Mesothelial cell of epicardium (in vitro differentiated cells): ENCODE data around the gene NCMAP. TPM values are rescaled to one million over a fixed set of nuclear protein-coding genes. Genes with fewer than 3 reads are reported as not detected.

ENCODE experiments used
- DNase-seq, 2 experiments: peaks; one replicate each; pipeline ENCODE4 v3.0.0; 2021; ENCODE audit warnings: low spot score in 2 of 2; ENCODE audit not compliant: unreplicated experiment in 2 of 2
- H3K27ac Mint-ChIP-seq: 2 replicates; pipeline ENCODE4 v1.8.0; 2021; ENCODE audit warnings: mixed read lengths
- H3K27me3 Mint-ChIP-seq: 2 replicates; pipeline ENCODE4 v1.8.0; 2021; ENCODE audit warnings: low read depth, mixed read lengths
- H3K36me3 Mint-ChIP-seq: 2 replicates; pipeline ENCODE4 v1.8.0; 2021; ENCODE audit warnings: mixed read lengths
- H3K4me1 Mint-ChIP-seq: 2 replicates; pipeline ENCODE4 v1.8.0; 2021; ENCODE audit warnings: mixed read lengths
- H3K4me3 Mint-ChIP-seq: 2 replicates; pipeline ENCODE4 v1.8.0; 2021; ENCODE audit warnings: mild to moderate bottlenecking, moderate library complexity, mixed read lengths
- H3K9me3 Mint-ChIP-seq: 2 replicates; pipeline ENCODE4 v1.8.0; 2021; ENCODE audit warnings: mixed read lengths
- total RNA-seq: library from RNA; stranded (reverse); gene quantifications from 3 replicates; pipeline ENCODE4 v1.2.1, GENCODE V29; 2021
- TF ChIP-seq, protein P1 (sequence below): fragments of 200-600 bp; sonication (generic); IDR thresholded peaks from one replicate; pipeline ENCODE4 v1.5.0; 2021; ENCODE audit warnings: antibody characterized with exemption; ENCODE audit not compliant: unreplicated experiment

The NCMAP gene
- total RNA-seq, 1 donor from 2014 or later = 0.31 TPM

DNA sequence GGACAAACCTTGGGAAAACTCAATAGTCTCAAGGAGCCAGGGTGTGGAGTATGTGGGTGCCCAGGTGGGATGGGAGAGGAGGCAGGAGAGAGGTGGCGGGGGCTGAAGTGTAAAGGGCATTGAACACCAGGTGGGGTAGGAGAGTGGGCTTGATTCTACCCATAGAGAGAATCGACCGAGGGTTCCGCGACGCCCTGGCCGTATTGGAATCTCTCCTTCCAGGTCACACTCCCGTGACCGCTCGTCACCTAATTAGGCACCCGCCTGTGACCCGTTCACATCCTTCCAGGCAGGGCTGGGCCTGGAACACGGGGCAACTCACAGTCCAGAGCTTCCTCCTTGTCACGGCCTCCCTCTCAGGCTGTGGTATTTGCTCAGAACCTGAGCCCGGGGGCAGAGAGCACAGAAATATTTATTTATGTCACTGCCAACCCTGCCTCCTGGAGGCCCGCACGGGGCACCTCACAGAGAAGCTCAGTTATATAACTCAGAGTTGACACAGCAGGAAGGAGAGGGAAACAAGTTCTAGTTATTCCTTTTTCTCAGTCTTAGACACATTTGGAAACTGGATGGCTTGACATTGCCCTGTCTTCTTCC, 12.0 kb downstream of the NCMAP start:
- H3K4me1 Mint-ChIP-seq = peaks cover 11% of the 10 kb centered on the region
- TF ChIP-seq, protein P1, sequence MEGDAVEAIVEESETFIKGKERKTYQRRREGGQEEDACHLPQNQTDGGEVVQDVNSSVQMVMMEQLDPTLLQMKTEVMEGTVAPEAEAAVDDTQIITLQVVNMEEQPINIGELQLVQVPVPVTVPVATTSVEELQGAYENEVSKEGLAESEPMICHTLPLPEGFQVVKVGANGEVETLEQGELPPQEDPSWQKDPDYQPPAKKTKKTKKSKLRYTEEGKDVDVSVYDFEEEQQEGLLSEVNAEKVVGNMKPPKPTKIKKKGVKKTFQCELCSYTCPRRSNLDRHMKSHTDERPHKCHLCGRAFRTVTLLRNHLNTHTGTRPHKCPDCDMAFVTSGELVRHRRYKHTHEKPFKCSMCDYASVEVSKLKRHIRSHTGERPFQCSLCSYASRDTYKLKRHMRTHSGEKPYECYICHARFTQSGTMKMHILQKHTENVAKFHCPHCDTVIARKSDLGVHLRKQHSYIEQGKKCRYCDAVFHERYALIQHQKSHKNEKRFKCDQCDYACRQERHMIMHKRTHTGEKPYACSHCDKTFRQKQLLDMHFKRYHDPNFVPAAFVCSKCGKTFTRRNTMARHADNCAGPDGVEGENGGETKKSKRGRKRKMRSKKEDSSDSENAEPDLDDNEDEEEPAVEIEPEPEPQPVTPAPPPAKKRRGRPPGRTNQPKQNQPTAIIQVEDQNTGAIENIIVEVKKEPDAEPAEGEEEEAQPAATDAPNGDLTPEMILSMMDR = no peak
- no peaks in the 10 kb centered on the region for H3K36me3 Mint-ChIP-seq
- DNase-seq = no peak
- no peaks in the 10 kb centered on the region for H3K9me3 Mint-ChIP-seq
- H3K27ac Mint-ChIP-seq = peak overlapping the region; percentile 67
- no peaks in the 10 kb centered on the region for H3K27me3 Mint-ChIP-seq
- H3K4me3 Mint-ChIP-seq = no peak overlapping the region

DNA sequence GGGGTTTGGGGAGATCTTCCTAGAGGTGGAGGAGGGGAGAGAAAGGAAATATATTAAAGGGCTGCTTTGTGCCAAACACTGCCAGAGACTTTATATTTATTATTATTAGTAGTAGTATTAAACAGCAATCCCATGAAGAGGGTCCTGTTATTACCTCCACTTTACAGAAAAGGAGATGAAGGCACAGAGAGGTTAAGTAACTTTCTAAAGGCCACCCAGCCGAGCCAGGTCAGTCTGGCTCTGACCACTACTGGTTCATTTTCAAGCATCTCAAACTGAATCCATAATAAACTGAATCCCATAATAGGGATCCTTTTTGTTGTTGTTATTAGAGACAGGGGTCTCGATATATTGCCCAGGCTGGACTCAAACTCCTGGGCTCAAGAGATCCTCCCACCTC, 12.6 kb downstream of the NCMAP start:
- H3K36me3 Mint-ChIP-seq = no peaks in the 10 kb centered on the region
- TF ChIP-seq, protein P1 = no peak
- no peaks in the 10 kb centered on the region for H3K27me3 Mint-ChIP-seq
- H3K4me3 Mint-ChIP-seq = no peak overlapping the region
- peak overlapping the region; percentile 67 for H3K27ac Mint-ChIP-seq
- H3K4me1 Mint-ChIP-seq = peaks cover 10% of the 10 kb centered on the region
- DNase-seq = no peak
- no peaks in the 10 kb centered on the region for H3K9me3 Mint-ChIP-seq

DNA sequence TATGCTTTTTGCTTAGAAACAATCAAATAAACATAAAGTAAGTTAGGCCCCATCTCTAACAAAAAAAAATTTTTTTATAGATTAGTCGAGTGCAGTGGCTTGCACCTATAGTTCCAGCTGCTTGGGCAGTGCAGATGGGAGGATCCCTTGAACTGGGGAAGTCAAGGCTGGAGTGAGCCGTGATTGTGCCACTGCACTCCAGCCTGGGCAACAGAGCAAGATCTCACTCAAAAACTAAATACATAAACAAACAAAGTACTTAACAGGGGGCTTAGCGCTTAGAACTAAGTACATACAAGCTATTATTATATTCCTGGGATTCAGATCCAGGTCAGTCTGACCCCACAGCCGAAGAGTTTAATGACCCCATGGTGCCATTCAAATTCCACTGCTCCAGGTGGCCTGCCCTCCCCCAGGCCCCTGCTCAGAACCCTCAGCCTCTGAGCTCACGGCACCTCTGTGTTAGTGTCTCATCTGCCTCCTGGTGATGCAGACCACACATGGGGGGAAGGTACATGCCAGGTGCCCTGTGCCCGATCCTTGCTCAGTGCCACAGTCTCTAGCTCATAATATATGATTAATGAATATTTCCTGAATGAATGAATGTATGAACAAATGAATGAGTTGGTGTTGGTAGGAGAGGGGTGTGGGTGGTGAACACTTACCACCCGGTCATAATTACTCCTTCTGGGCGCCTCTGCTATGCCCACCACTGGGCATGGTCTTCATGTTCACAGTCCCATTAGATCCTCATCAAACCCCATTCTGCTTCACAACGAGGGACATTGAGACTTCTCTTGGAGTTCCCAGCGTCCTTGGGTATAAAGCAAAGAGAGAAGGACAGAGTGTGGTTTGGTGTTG, 14.6 kb downstream of the NCMAP start:
- no peaks in the 10 kb centered on the region for H3K36me3 Mint-ChIP-seq
- DNase-seq = no peak
- peaks cover 10% of the 10 kb centered on the region for H3K4me1 Mint-ChIP-seq
- no peak overlapping the region for H3K27ac Mint-ChIP-seq
- H3K9me3 Mint-ChIP-seq = no peaks in the 10 kb centered on the region
- H3K27me3 Mint-ChIP-seq = no peaks in the 10 kb centered on the region
- TF ChIP-seq, protein P1 = no peak
- H3K4me3 Mint-ChIP-seq = no peak overlapping the region

DNA sequence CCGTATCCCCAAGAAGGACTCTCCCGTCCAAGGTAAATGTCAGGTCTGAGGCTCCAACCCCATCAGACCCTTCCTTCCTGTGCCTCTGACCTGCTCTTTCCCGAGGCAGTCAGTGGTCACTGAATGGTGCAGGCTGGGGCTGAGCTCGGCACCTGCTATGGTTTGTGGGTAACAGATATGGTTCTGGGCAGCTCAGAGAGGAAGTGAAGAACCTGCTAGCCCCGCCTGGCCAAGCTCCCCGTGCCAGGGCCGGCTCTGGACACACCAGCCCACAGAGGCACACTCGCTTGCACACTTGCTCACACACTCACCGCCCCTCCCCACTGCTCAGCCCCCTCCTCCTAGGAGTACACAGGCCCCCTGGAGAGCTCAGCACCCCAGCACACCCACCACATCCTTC, 16.4 kb downstream of the NCMAP start:
- no peaks in the 10 kb centered on the region for H3K36me3 Mint-ChIP-seq
- TF ChIP-seq, protein P1 = no peak
- H3K4me1 Mint-ChIP-seq = peaks cover 10% of the 10 kb centered on the region

DNA sequence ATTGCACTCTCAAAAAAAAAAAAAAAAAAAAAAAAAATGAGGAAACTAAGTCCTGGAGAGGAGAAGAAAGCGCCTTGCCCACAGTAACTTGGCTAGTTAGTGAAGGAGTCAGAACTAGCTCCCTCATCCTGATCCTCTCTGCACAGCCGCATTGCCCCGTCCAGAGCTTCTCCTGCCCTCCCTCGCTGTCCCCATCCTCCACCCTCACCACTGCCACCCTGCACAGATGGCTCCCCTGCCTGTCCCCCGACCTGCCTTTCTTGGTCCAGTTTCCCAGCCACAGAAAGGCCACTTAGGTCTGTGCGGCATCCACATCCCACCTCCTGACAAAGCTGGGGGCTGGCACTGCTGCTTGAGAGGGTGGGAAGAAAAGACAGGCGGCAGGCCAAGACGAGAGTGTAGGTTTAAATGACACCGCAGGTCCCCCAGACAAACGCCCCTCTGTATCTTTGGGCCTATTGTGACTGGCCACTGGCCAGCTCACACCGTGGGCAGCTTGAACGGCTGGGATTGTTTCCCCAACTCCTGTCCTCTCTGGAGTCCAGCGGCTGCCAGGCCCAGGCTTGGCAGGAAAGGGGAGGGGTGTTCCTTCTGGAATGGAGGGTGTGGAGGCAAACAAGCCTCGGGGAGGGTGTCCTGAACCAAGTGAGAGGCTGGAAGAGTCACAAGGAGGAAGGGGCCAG, 20.2 kb downstream of the NCMAP start:
- Mint-ChIP-seq H3K4me3 (no peak overlapping the region), H3K36me3 (no peaks in the 10 kb centered on the region), H3K27me3 (no peaks in the 10 kb centered on the region), H3K27ac (no peak overlapping the region), H3K4me1 (no peaks in the 10 kb centered on the region), H3K9me3 (peaks cover 4% of the 10 kb centered on the region)
- no peak for DNase-seq
- TF ChIP-seq, protein P1 = no peak

More for the DNA sequence above, 16.4 kb downstream of the NCMAP start:
- no peak overlapping the region for H3K4me3 Mint-ChIP-seq
- H3K27me3 Mint-ChIP-seq = no peaks in the 10 kb centered on the region
- no peak overlapping the region for H3K27ac Mint-ChIP-seq
- no peak for DNase-seq
- H3K9me3 Mint-ChIP-seq = no peaks in the 10 kb centered on the region
